Stimulated activated CD4-positive, alpha-beta T cell treated with anti-CD3 and anti-CD28 coated beads, Interleukin-4, amount 100 ng/mL, for 24 hours (primary cell): ENCODE data around the gene CEP78.

Source experiments
- DNase-seq: peaks from one replicate; pipeline ENCODE4 v3.0.0-alpha.2; 2020

CEP78 gene

GRCh38 chr9:78291240-78291925 is 55.5 kb downstream of the CEP78 start:
- DNase-seq: no peak

GRCh38 chr9:78292026-78292425 is 56.2 kb downstream of the CEP78 start:
- no peak for DNase-seq

- DNase-seq: peak; percentile 20
These were observed 57.0 kb downstream of the CEP78 start for GRCh38 chr9:78292716-78293497.

GRCh38 chr9:78294290-78295176 is 58.7 kb downstream of the CEP78 start:
- DNase-seq: no peak

- no peak for DNase-seq
These were observed 59.3 kb downstream of the CEP78 start for GRCh38 chr9:78295177-78295575.

GRCh38 chr9:78295731-78296130 is 59.9 kb downstream of the CEP78 start:
- no peak for DNase-seq

GRCh38 chr9:78296201-78296892 is 60.5 kb downstream of the CEP78 start:
- DNase-seq: peak; percentile 9

- peak; percentile 92 for DNase-seq
These were observed 61.2 kb downstream of the CEP78 start, which contains the start of gene PSAT1 for GRCh38 chr9:78296893-78297671. Gene PSAT1 (plus strand): TSS chr9:78297125. CDS start chr9:78297211, 86 bp downstream.

- no peak for DNase-seq
These were observed 61.7 kb downstream of the CEP78 start for GRCh38 chr9:78297672-78297961.

- no peak for DNase-seq
These were observed 62.3 kb downstream of the CEP78 start for GRCh38 chr9:78298046-78298765.

GRCh38 chr9:78300209-78300608 is 64.3 kb downstream of the CEP78 start:
- DNase-seq: no peak

GRCh38 chr9:78301466-78301865 is 65.6 kb downstream of the CEP78 start:
- DNase-seq: no peak

- DNase-seq: no peak
These were observed 67.6 kb downstream of the CEP78 start for GRCh38 chr9:78303377-78304062.

- no peak for DNase-seq
These were observed 68.5 kb downstream of the CEP78 start for GRCh38 chr9:78304357-78304756.

- no peak for DNase-seq
These were observed 70.6 kb downstream of the CEP78 start for GRCh38 chr9:78306222-78307076.

GRCh38 chr9:78307360-78307759 is 71.5 kb downstream of the CEP78 start:
- DNase-seq: no peak

GRCh38 chr9:78309066-78309465 is 73.2 kb downstream of the CEP78 start:
- DNase-seq: no peak

- DNase-seq: no peak
These were observed 75.2 kb downstream of the CEP78 start for GRCh38 chr9:78311075-78311474.

GRCh38 chr9:78311886-78312524 is 76.1 kb downstream of the CEP78 start:
- DNase-seq: no peak
